ENCODE results near the gene IZUMO4.
"Not testable (repeated sequence)": the region's sequence is repeated elsewhere in the genome, so short reads cannot be mapped to it uniquely, and the experiment has no call there.

The IZUMO4 gene

GRCh38 chr19:2110822-2111221 is 14.1 kb downstream of the IZUMO4 start:
- DNase-seq, result no peak

DNA sequence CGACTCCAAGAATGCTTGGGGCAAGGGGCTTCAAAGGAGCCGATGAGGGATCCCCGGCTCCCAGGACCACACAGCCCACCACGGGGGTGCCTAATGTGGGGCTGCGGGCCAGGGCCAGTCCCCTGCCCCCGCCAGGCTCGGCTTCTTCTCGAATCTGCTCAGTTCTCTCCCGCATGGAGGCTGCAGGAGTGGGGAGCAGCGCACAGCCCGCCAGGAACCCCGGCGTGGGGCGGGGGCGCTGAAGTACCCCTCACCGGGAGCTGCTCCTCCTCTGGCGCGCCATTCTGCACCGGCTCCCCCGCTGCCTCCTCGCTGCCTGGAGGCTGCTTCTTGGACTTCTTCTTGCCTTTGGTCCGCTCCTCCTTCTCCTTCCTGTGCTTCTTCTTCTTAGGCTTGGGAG is 14.7 kb downstream of the IZUMO4 start:
- DNase-seq, result no peak

DNA sequence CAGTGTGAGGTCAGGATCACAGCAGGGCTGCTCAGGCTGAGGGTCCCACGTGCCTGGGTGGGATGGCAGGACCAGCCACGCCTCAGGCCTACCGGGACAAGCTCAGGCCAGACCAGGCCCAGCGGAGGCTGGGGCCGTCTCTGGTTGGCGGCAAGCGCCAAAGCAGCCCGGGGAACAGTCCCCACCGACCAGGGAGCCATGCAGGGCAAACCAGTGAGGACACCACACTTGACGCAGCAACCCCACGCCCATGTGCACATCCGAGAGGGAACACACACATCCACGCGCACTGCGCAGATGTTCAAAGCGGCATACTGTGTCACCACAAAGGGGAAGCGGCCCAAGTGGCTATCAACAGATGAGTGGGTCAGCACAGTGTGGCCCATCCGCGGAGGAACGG is 15.2 kb downstream of the IZUMO4 start:
- no peak for DNase-seq

DNA sequence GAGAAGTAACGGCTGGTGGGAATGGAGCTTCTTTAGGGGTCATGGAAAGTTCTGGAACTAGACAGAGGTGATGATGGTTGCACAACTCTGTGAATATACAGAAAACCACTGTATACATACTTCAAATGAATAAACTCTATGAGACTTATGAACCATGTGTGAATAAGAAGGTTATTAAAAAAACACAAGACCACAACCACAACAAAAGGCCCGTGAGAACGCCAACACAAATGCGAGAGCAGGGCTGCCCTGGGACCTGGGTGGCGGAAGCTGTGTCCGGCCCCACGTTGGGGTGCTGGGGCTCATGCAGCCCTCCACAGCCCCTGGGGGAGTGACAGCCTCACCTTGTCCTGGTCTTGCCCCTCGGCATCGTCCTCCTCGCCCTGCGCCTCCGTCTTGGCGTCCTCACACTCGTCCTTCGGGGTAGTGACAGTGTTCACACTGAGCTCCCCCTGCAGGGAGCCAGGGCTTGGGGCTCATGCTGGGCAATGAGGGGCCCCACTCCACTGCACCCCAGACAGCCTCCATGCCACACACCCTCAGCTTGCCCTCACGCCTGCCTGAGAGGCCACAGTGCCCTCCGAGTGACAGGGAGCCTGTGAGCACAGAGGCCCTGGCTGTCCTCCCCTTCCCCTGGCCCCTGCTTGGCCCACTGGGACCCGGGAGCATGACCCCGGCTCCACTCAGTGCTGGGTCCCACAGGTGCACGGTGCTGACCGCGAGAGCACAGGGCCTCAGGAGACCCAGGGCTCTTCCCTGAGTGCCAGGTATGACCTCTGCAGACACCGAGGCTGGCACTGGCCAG is 16.0 kb downstream of the IZUMO4 start:
- no peak for DNase-seq

DNA sequence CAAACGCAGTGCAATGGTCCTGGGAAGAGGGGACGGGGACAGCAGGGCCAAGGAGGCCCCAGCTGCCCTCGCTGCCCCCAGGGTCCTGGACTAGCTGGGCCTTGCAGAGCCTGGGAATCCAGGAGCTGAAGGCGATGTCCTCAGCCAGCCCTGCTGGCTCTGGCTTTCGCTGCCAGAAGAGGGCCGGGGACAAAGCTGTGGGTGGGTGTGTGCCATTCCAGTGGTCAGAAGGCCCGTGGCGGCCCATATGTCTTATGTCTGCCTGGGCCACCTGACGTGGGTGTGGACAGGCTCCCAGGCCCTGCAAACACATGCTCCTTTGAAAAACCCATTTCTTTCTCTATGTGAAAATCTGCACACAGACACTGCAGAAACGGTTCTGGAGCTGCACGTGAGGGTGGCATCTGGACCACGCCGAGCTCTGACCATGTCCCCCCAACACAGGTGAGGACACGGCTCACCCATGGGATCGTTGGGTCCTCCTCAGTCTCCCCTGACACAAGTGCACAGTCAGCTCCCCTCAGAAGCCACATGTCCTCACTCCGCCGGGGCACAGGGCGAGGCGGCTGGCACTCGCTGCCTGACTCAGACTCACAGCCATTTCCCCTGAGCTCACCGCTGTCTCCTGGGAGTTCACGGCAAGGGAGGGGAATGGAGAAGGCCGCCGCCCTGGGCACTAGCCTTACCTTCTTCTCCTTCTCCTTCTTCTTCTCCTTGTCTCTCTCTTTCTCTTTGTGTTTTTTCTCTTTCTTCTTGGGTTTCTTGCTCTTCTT is 16.9 kb downstream of the IZUMO4 start:
- no peak for DNase-seq

GRCh38 chr19:2114218-2114617 is 17.5 kb downstream of the IZUMO4 start:
- DNase-seq, result no peak

GRCh38 chr19:2114821-2115220 is 18.1 kb downstream of the IZUMO4 start:
- DNase-seq, result no peak

DNA sequence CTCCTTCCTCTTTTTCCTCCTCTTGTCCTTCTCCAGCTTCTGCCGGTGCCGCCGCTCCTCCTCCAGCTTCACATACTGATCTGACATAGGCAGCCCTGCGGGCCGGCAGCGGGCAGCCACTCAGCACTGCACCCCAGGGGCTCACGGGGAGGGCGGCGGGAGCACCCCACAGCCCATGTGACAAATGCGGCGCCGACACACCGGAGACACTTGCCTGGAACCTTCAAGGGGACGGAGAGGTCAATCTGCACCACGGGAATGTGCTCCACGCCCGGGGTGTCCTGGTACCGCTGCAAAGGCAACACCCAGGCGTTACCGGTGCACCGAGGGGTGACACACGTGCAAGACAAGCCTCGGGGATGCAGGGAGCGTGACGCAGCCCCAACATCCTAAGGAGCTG is 18.6 kb downstream of the IZUMO4 start:
- DNase-seq, result no peak

- no peak for DNase-seq
Measured at GRCh38 chr19:2115911-2116426, 19.3 kb downstream of the IZUMO4 start.

DNA sequence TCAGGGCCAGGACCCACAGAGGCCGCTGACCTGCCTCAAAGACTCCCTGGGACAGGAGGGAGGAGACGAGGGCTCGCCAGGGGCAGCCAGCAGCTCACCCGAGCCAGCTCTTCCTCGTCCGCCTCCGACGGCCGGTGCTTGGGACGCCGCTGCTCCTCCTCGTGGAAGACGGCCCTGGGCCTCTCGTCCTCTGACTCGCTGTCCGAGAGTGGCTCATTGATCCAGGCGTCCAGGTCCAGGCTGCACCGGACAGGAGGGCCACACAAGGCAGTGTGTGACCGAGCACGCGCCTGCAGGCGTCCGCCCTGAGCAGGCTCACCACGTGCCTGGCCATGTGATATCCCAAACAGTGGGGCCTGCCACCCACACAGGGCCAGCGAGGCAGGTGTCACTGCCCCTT is 19.8 kb downstream of the IZUMO4 start:
- DNase-seq, result no peak

- no peak for DNase-seq
Measured at GRCh38 chr19:2117215-2117960, 20.7 kb downstream of the IZUMO4 start.

- DNase-seq, result no peak
Measured at GRCh38 chr19:2118438-2118837, 21.7 kb downstream of the IZUMO4 start.

- no peak for DNase-seq
Measured at GRCh38 chr19:2119921-2120785, 23.4 kb downstream of the IZUMO4 start.

DNA sequence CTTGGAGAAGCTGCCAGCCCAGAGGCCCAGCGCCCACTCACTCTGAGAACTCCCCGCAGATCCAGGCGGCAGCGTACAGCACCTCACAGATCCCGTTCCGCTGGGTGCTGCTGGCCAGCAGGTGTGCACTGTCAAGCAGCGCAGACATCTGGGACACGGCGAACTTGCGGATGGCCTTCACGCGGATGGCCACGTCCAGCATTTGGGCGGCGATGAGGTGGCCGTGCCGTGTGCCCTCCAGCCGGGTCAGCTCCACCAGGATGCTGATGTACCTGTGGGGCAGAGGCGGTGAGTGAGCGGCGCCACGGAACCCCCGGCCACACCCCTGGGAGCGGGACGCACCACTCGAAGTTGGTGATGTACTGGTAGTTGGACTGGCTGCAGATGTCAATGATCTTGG is 24.1 kb downstream of the IZUMO4 start:
- no peak for DNase-seq

- DNase-seq, result no peak
Measured at GRCh38 chr19:2121416-2122051, 24.8 kb downstream of the IZUMO4 start.

GRCh38 chr19:2122251-2122650 is 25.5 kb downstream of the IZUMO4 start:
- no peak for DNase-seq

- no peak for DNase-seq
Measured at GRCh38 chr19:2122982-2123381, 26.3 kb downstream of the IZUMO4 start.

DNA sequence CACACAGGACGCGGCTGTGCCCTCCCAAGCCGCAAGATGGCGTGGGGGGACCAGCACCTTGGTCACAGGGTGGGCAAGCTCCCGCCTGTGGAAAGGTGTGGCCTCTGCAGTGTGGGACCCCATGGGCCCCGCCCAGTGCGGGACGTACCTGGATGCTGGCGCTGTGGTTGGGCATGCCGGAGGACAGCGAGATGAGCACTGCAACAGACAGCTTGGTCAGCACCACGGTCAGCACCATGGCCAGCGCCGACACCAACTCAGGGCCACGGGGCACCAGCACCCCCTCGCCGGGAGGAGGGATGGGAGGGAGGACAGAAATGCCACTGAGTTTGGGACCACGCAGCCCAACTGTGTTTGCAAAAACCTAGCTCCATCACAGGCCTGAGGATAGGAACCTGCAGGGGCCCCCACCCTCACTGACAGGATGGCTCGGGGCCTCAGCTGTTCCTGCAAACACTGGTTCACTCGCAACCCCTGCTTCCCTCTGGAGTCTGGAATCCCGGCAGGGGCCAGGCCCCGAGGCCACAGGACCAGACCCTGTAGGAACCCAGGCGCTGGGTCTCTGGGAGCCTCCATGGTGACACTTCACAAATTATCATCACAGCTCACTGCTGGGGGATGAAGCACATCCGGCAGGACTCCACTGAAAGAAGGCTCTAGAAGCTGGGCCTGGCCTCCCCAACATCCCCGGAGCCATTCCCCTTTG is 27.1 kb downstream of the IZUMO4 start:
- DNase-seq, result no peak

DNA sequence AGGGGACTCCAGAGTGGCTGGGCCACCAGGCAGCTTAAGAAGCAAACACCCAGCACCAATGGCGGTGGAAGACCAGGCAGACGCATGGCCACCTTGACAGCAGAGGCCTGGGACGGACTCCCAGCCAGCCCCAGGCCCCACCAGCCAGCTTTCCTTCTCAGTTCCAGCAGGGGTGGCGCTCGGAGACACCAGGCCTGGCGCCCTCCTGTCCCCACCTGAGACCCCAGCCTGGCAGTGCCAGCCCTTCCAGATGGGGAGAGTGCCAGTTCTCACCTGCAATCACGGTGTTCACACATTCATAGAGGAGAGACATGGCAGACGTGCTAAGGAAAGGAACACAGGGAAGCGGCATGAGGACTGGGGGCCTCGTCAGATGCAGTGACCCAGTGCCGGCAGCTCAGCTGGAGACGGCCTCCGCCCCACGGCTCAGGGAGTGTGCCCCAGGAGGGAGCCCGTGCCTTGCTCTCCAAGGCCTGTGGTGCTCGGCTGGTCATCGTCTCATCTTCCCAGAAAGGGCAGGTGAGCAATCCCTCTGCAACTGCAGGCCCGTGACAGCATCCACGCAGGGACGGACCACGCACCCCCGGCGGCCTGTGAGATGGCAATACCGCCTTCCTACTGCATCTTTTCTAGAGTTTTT is 30.3 kb downstream of the IZUMO4 start:
- DNase-seq, result no peak

GRCh38 chr19:2127758-2128157 is 31.0 kb downstream of the IZUMO4 start:
- DNase-seq, result no peak

DNA sequence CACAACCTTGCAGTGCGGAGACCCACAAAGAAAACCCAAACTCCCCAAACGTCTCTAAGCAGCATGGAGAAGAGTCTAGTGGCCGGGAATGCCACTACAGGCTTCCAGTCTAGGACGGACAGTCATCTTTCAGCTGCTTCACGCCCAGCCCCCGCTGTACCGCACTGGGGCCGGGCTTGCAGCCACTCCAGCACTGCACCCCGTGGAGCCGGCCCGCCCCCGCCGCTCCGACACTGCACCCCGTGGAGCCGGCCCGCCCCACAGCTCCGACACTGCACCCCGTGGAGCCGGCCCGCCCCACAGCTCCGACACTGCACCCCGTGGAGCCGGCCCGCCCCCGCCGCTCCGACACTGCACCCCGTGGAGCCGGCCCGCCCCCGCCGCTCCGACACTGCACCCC is 31.5 kb downstream of the IZUMO4 start:
- not testable (repeated sequence) for DNase-seq
